CD4-positive, alpha-beta T cell treated with Interleukin-17A for 1 hour (primary cell): ENCODE data around the gene ABCB6.
"Not testable (repeated sequence)": the region's sequence is repeated elsewhere in the genome, so short reads cannot be mapped to it uniquely, and the experiment has no call there.

ENCODE experiments used
- DNase-seq: peaks from one replicate; pipeline ENCODE4 v3.0.0-alpha.2; 2020

ABCB6 gene

DNA sequence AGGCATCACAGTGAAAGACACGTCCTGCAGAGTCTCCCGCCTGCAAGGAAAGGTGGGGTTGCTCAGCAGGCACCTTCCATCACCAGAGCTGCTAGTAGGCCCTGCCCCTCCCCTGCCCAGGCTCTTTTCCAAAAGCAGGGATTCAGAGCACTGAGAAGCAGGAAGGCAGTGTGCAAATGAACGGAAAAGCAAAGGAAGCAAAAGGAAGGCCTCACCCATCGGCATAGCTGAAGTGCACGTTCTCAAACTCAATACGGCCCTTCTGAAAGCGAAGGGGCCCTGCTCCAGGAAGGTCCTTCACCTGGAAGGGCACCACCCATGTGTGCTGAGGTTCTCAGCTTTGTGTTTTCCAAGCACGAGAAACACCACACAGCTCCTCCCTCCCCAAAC, 5.7 kb downstream of the ABCB6 start:
- no peak for DNase-seq

DNA sequence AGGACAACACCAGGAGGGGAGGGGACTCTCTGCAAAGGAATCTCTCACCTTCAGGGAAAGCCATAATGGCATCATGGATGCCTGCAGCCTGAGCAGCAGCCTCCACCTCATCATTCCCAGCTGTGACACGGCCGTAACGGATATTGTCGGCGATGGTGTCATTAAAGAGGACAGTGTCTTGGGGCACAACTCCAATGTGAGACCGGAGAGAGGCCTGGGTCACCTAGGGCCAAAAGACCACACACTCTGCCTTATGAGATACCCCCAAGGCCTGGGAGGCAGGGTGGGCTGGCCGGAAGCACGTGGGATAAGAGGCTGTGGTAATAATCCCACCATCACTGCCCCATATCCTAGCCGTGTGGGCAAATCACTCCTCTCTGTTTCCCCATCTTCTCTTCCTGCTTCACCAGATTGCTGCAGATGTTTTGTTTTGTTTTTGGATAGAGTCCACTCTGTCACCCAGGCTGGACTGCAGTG, 7.8 kb downstream of the ABCB6 start:
- DNase-seq = no peak

DNA sequence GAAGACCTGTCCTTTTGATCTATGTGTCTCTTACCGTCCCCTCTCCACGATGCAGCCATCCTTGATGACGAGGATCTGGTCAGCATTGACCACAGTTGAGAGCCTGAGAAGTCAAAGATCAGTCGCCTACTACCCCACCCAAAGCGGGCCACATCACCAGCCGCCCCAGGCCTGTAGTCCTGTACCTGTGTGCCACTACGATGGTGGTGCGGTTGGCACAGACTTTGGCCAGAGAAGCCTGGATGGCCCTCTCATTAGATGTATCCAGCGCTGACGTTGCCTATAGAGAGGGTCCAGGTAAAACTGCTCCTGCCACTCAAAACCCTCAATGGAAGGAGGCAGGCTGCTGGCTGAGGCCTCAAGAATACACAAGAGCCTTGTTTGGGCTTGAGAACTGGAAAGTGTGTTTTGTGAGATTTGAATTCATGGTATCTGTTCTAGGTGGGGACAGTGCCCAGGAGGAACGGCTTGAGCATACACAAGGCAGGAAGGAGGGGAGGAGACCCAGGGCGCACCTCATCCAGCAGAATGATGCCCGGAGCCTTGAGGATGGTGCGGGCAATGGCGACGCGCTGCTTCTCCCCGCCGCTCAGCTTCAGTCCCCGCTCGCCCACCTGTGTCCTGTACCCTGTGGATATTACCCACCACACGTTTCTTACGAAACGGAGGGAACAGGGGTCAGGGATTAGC, 8.4 kb downstream of the ABCB6 start:
- DNase-seq = no peak

DNA sequence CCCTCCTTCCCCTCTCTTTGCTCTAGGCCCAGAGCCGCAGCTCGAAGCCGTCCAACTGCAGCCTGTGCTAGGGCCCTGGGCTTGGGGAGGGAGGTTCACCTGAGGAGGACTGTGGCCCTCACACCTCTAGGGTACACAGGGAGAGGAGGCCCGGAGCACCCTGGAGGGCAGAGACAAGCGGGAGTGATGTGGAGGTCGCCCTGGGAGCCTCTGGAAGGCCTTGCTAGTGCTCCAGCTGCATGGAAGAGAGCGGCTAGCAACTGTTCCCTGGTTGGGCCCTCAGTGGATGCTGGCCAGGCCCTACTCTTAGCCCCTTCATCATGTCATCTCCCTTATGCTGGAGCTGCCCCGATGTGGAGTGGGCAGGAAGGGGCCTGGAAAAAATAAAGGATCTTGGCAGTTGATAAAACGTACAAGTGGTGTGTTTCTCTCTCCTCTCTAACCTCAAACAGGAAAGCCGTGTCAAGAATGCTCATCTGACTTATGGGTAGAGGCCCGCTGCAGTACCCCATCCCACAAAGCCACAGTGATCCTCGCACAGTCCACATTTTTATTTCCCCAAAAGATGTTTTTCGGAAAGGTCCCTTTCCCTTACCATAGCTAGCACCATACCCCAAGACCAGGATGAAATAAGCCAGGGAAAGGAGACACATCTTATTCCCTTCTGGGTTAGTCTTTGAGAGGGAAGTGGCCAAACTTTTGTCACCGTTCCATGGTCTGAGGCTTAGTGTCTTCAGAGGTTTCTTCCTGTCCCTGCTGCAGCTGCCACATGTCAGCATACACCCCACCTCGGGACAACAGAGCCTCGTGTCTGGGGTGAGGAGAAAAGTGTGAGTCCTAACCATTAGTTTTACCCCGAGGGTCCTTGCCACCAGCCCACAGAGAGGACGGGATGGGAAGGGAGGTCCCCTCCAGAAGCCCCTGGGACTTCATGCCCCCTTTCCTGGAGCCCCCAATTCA, 9.2 kb downstream of the ABCB6 start:
- no peak for DNase-seq

DNA sequence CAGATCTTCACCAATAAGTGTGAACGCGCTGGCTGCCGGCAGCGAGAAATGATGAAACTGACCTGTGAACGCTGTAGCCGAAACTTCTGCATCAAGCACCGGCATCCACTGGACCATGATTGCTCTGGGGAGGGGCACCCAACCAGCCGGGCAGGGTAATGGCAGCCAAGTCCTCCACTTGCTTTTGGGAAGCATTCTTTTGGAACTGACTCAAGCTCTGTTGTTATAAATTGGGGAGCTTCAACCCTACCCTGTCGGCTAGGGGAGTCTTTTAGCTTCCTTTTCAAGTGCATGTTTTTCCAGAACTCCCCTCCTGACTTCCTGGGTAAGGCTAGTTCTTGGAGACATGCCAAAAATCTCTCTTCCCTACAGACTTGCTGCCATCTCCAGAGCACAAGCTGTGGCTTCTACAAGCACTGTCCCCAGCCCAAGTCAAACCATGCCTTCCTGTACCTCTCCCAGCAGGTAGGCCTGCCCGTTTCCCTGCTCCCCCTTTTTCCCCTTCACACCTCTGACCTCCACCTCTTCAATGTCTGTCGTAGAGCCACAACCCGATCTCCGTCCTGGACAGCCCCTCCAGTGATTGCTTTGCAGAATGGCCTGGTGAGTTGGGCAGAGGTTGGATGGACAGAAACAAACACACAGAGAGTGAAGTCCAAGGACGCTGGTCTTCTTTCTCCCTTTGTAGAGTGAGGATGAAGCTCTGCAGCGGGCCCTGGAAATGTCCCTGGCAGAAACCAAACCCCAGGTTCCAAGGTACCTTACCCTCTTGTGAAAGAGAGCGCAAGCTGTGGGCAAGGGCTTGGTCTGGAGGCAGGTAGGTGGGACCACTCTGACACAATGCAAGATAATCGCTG, 10.6 kb downstream of the ABCB6 start:
- DNase-seq = no peak

- DNase-seq = no peak
Observed at GRCh38 chr2:219207134-219207883, 11.4 kb downstream of the ABCB6 start.

GRCh38 chr2:219206328-219207133, 12.2 kb downstream of the ABCB6 start, which contains the start of gene ZFAND2B:
TSS of gene ZFAND2B (plus strand) at chr2:219206782. CDS start at chr2:219206988, 206 bp downstream.
- DNase-seq = peak; percentile 94

DNA sequence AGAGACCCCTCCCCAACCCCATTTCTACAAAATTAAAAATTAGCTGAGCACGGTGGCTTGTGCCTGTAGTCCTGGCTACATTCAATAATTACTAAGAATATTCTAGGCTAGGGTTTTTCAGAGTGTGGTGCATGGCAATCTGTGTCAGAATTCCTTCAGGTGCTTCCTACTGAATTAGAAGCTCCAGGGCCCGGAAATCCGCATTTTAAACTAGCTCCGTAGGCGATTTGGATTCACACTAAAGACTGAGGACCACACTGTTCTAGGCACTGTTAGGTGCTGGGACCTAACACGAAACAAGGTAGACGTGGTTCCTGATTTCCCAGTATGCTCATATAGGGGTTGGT, 12.8 kb downstream of the ABCB6 start:
- DNase-seq = no peak

DNA sequence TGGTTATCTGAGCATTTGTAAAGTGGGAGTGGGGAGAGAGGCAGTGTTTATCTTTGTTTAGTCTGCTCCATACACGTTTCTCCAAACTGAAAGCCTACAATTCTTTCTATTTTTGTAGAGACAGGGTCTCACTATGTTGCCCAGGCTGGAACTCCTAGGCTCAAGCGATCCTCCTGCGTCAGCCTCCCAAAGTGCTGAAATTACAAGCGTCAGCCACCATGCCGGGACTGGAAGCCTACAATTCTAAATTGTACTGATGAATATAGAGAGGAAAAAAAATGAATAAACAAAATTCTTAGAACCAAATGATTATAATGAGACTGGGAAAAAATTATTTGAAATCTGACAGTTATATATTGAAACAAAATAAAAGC, 13.6 kb downstream of the ABCB6 start:
- DNase-seq = no peak

GRCh38 chr2:219204425-219205164, 14.2 kb downstream of the ABCB6 start:
- no peak for DNase-seq

- not testable (repeated sequence) for DNase-seq
Observed at GRCh38 chr2:219201331-219201730, 17.4 kb downstream of the ABCB6 start.

GRCh38 chr2:219200502-219201326, 18.0 kb downstream of the ABCB6 start:
- peak; percentile 63 for DNase-seq

GRCh38 chr2:219199470-219200211, 19.1 kb downstream of the ABCB6 start:
- DNase-seq = no peak

- no peak for DNase-seq
Observed at GRCh38 chr2:219198974-219199373, 19.8 kb downstream of the ABCB6 start.

- no peak for DNase-seq
Observed at GRCh38 chr2:219197388-219197787, 21.4 kb downstream of the ABCB6 start.

GRCh38 chr2:219186754-219187456, 31.9 kb downstream of the ABCB6 start:
- no peak for DNase-seq

- no peak for DNase-seq
Observed at GRCh38 chr2:219184121-219184520, 34.6 kb downstream of the ABCB6 start.

- no peak for DNase-seq
Observed at GRCh38 chr2:219183151-219183772, 35.5 kb downstream of the ABCB6 start.
